HepG2 (cell line): ENCODE results near the gene CNP. TPM values are rescaled to one million over a fixed set of nuclear protein-coding genes. Genes with fewer than 3 reads are reported as not detected.

Experiments used
- CENPT ChIP-seq: sonication (generic); formaldehyde crosslinking; IDR thresholded peaks from 2 replicates; pipeline ENCODE4 v1.8.0; 2022; ENCODE audit warnings: low read depth, mild to moderate bottlenecking, moderate library complexity, missing genetic modification reagents
- ERF ChIP-seq: IDR thresholded peaks from 2 replicates; pipeline ENCODE4 v1.6.1; 2018; ENCODE audit warnings: missing biosample characterization, missing genetic modification reagents
- JARID2 ChIP-seq: sonication (generic); formaldehyde crosslinking; IDR thresholded peaks from 2 replicates; pipeline ENCODE4 v1.8.1; 2023; ENCODE audit warnings: missing genetic modification reagents, inconsistent platforms; ENCODE audit not compliant: insufficient replicate concordance
- KMT2B ChIP-seq: IDR thresholded peaks from 2 replicates; pipeline ENCODE4 v1.6.1; 2016; ENCODE audit warnings: missing genetic modification reagents, missing compliant biosample characterization
- SRY ChIP-seq: sonication (generic); formaldehyde crosslinking; IDR thresholded peaks from 2 replicates; pipeline ENCODE4 v1.8.0; 2022; ENCODE audit warnings: mild to moderate bottlenecking, missing genetic modification reagents
- STAG1 ChIP-seq: sonication (generic); formaldehyde crosslinking; IDR thresholded peaks from 2 replicates; pipeline ENCODE4 v1.4.0; 2020; ENCODE audit warnings: missing genetic modification reagents
- ZNF101 ChIP-seq: sonication (generic); formaldehyde crosslinking; IDR thresholded peaks from 2 replicates; pipeline ENCODE4 v1.4.0; 2020; ENCODE audit warnings: mild to moderate bottlenecking, low read depth, missing genetic modification reagents, borderline replicate concordance
- ZNF180 ChIP-seq: sonication (generic); formaldehyde crosslinking; IDR thresholded peaks from 2 replicates; pipeline ENCODE4 v1.4.0; 2020; ENCODE audit warnings: low read depth, missing genetic modification reagents, borderline replicate concordance
- ZNF766 ChIP-seq: sonication (generic); formaldehyde crosslinking; IDR thresholded peaks from 2 replicates; pipeline ENCODE4 v1.5.0; 2020; ENCODE audit warnings: missing genetic modification reagents, borderline replicate concordance
- ZNF781 ChIP-seq: sonication (generic); formaldehyde crosslinking; IDR thresholded peaks from 2 replicates; pipeline ENCODE4 v1.5.1; 2020; ENCODE audit warnings: borderline replicate concordance, mild to moderate bottlenecking, missing genetic modification reagents; ENCODE audit errors: not compliant biosample characterization
- polyA plus RNA-seq, 8 experiments: library from polyadenylated mRNA; depleted of rRNA in 3 of 8; stranded (reverse) in 7 of 8; unstranded in 1 of 8; fragments of >200 nt; fragmentation: Illumina TruSeq in 4 of 8; extraction: Trizol in 4 of 8; gene quantifications; 2 replicates each; pipeline versions ENCODE4 v1.2.1 to v1.2.3, GENCODE V29; 2011 to 2016; ENCODE audit warnings: low read depth in 4 of 8, missing spikeins in 1 of 8, mixed read lengths in 1 of 8; ENCODE audit not compliant: insufficient read depth in 1 of 8
- total RNA-seq, 5 experiments: library from RNA; depleted of rRNA; stranded (reverse); fragments of >200 nt; fragmentation: Illumina TruSeq; extraction: Trizol; gene quantifications; 2 replicates each; pipeline ENCODE4 v1.2.3, GENCODE V29; 2016; ENCODE audit warnings: low read depth in 1 of 5
- TF ChIP-seq, protein P1 (sequence below): sonication (generic); formaldehyde crosslinking; IDR thresholded peaks from 2 replicates; pipeline ENCODE4 v1.4.0; 2020; ENCODE audit warnings: mild to moderate bottlenecking, missing genetic modification reagents
- TF ChIP-seq, protein P2 (sequence below): IDR thresholded peaks from 2 replicates; pipeline ENCODE4 v1.6.1; 2018; ENCODE audit warnings: missing genetic modification reagents
- TF ChIP-seq, protein P3 (sequence below): sonication (generic); formaldehyde crosslinking; IDR thresholded peaks from 2 replicates; pipeline ENCODE4 v1.4.0; 2020; ENCODE audit warnings: mild to moderate bottlenecking, missing genetic modification reagents
- TF ChIP-seq, protein P4 (sequence below): sonication (generic); formaldehyde crosslinking; IDR thresholded peaks from 2 replicates; pipeline ENCODE4; 2020; ENCODE audit warnings: missing genetic modification reagents, mild to moderate bottlenecking, borderline replicate concordance
- TF ChIP-seq, protein P5 (sequence below): conservative IDR thresholded peaks from 2 replicates; pipeline ENCODE4 v1.6.1; 2018; ENCODE audit warnings: missing genetic modification reagents

CNP gene
- total and polyA plus RNA-seq, 2 of the 13 experiments (the other 11 are each of a cell fraction or from before 2014, with no cell fraction given): 97.2 to 161 TPM

GRCh38 chr17:42016941-42017865 is 50.6 kb downstream of the CNP start, which contains the start of gene DNAJC7 (continued):
- TF ChIP-seq JARID2 (CRISPR knock-in tag) (peak; percentile 84), ZNF781 (peak; percentile 91), STAG1 (CRISPR knock-in tag) (no peak), KMT2B (CRISPR knock-in tag) (peak; percentile 95), CENPT (CRISPR knock-in tag) (0 out of 2 replicates have a peak, but pooled peaks have one; percentile 14), ZNF101 (CRISPR knock-in tag) (peak; percentile 92; the same call in 1 of the 2 replicates), ERF (CRISPR knock-in tag) (peak; percentile 96), ZNF766 (CRISPR knock-in tag) (peak; percentile 85; the same call in 1 of the 2 replicates), ZNF180 (CRISPR knock-in tag) (no peak), SRY (CRISPR knock-in tag) (peak; percentile 93)
- TF ChIP-seq, protein P1, sequence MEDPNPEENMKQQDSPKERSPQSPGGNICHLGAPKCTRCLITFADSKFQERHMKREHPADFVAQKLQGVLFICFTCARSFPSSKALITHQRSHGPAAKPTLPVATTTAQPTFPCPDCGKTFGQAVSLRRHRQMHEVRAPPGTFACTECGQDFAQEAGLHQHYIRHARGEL: peak; percentile 52; the same call in 1 of the 2 replicates
- TF ChIP-seq, protein P2, sequence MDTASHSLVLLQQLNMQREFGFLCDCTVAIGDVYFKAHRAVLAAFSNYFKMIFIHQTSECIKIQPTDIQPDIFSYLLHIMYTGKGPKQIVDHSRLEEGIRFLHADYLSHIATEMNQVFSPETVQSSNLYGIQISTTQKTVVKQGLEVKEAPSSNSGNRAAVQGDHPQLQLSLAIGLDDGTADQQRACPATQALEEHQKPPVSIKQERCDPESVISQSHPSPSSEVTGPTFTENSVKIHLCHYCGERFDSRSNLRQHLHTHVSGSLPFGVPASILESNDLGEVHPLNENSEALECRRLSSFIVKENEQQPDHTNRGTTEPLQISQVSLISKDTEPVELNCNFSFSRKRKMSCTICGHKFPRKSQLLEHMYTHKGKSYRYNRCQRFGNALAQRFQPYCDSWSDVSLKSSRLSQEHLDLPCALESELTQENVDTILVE (CRISPR knock-in tag): peak; percentile 100
- TF ChIP-seq, protein P3, sequence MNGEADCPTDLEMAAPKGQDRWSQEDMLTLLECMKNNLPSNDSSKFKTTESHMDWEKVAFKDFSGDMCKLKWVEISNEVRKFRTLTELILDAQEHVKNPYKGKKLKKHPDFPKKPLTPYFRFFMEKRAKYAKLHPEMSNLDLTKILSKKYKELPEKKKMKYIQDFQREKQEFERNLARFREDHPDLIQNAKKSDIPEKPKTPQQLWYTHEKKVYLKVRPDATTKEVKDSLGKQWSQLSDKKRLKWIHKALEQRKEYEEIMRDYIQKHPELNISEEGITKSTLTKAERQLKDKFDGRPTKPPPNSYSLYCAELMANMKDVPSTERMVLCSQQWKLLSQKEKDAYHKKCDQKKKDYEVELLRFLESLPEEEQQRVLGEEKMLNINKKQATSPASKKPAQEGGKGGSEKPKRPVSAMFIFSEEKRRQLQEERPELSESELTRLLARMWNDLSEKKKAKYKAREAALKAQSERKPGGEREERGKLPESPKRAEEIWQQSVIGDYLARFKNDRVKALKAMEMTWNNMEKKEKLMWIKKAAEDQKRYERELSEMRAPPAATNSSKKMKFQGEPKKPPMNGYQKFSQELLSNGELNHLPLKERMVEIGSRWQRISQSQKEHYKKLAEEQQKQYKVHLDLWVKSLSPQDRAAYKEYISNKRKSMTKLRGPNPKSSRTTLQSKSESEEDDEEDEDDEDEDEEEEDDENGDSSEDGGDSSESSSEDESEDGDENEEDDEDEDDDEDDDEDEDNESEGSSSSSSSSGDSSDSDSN: peak; percentile 86
- TF ChIP-seq, protein P4, sequence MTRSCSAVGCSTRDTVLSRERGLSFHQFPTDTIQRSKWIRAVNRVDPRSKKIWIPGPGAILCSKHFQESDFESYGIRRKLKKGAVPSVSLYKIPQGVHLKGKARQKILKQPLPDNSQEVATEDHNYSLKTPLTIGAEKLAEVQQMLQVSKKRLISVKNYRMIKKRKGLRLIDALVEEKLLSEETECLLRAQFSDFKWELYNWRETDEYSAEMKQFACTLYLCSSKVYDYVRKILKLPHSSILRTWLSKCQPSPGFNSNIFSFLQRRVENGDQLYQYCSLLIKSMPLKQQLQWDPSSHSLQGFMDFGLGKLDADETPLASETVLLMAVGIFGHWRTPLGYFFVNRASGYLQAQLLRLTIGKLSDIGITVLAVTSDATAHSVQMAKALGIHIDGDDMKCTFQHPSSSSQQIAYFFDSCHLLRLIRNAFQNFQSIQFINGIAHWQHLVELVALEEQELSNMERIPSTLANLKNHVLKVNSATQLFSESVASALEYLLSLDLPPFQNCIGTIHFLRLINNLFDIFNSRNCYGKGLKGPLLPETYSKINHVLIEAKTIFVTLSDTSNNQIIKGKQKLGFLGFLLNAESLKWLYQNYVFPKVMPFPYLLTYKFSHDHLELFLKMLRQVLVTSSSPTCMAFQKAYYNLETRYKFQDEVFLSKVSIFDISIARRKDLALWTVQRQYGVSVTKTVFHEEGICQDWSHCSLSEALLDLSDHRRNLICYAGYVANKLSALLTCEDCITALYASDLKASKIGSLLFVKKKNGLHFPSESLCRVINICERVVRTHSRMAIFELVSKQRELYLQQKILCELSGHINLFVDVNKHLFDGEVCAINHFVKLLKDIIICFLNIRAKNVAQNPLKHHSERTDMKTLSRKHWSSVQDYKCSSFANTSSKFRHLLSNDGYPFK (CRISPR knock-in tag): peak; percentile 98
- TF ChIP-seq, protein P5, sequence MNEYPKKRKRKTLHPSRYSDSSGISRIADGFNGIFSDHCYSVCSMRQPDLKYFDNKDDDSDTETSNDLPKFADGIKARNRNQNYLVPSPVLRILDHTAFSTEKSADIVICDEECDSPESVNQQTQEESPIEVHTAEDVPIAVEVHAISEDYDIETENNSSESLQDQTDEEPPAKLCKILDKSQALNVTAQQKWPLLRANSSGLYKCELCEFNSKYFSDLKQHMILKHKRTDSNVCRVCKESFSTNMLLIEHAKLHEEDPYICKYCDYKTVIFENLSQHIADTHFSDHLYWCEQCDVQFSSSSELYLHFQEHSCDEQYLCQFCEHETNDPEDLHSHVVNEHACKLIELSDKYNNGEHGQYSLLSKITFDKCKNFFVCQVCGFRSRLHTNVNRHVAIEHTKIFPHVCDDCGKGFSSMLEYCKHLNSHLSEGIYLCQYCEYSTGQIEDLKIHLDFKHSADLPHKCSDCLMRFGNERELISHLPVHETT (CRISPR knock-in tag): peak; percentile 100
